HK-2 (cell line): ENCODE measurements around the gene DMRTA2.

Source experiments
- DNase-seq: peaks from one replicate; pipeline ENCODE4 v3.0.0-alpha.2; 2018; ENCODE audit not compliant: unreplicated experiment

DMRTA2 gene

DNA sequence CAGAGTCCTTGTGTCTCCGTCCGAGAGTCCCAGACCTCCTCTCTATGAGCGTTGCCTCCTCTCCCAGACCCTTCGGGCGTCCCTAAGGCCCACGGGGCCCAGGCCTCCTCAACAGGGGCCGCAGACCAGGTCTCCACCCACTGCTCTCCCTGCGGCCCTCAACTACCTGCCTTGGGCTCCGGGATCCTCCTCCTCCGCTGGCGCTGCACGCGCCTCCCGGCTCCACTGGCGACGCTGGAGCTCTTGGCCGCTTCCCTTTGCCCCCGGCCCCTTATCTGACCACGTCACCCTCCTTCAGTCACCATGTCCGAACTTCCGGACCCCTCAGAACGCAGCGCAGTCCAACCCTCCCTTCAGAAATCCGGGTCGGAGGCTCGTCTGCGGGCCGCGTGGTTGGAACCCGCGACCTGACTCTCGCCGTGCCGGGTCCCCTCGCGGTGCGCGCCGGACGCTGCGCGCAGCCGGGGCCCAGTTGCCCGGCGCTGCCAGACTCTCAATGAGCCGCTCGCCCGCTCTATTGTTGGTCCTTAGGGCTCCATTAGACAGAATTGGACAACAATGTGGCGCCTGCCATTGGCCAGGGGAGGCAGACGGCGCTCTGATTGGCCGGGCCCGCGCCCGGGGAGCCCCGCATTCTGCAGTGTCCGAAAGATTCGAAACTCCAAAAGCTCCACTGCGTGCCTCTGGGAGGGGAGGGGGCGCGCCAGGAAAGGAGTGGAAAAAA lies at the start of gene DMRTA2:
DMRTA2 (minus strand) TSS at position 498 of the 724 bp plus-strand sequence. CDS start 1,907 bp downstream, outside the sequence.
- DNase-seq, result no peak

DNA sequence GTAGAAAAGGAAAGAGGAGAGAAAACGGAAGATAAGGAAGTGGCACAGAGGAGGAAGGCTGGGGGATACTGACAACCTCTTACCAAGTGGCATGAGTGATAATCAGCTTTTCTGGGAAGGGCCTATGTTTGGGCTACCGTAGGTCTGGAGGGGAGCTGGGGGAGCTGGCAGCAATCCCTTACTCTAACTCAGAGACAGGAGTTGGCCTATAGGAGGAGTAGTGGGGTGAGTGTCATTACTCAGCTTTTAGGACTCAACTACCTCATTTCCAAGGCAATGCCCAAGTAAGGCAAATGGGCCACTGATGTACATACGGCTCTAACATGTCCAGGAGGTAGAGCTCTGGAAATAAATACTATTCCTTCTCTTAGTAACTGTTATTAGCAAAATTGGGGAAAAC lies 48.7 kb upstream of the DMRTA2 start:
- DNase-seq, result no peak

- DNase-seq, result no peak
Observed at GRCh38 chr1:50462964-50463363, 39.7 kb upstream of the DMRTA2 start.

- no peak for DNase-seq
Observed at GRCh38 chr1:50458507-50458906, 35.3 kb upstream of the DMRTA2 start.

DNA sequence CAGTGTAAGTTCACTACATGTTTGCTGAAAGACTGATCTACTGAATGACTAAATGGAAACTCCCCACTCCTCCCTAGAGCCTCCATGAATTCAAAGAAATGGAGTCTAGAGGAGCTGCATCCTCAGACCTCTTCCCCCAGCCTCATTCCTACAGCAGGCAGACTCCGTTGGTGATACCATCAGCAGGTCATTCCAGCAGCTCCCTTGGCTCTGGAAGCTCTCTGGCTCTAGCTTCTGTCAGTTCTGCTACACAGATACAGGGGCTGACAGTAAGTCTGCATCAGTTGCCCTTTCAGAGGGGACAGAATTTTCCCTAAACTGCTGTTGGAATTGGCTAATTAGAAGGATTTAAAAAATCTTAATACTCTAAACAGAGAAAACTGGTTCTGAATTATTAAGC lies 31.7 kb upstream of the DMRTA2 start:
- no peak for DNase-seq

DNA sequence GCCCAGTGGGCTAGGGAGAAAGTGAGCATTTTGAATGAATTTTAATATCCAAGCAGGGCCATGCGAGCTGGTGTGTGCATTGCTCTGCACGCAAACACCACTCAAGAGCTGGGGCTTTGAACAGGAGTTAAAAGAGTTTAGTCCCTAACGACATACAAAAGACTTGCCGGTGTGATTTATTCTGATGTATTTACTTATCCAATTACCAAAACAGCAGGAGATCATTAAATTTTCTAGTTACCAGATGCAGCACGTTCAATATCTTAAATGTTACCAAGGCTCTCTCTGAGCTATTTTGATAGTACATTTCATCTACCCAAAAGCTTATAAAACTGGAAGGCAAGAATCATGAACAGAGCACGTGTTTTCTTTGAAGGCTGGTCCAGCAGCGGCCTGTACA lies 30.0 kb upstream of the DMRTA2 start:
- DNase-seq, result no peak

GRCh38 chr1:50452700-50453099 lies 29.5 kb upstream of the DMRTA2 start:
- no peak for DNase-seq

- no peak for DNase-seq
Observed at GRCh38 chr1:50450861-50451653, 27.8 kb upstream of the DMRTA2 start.

DNA sequence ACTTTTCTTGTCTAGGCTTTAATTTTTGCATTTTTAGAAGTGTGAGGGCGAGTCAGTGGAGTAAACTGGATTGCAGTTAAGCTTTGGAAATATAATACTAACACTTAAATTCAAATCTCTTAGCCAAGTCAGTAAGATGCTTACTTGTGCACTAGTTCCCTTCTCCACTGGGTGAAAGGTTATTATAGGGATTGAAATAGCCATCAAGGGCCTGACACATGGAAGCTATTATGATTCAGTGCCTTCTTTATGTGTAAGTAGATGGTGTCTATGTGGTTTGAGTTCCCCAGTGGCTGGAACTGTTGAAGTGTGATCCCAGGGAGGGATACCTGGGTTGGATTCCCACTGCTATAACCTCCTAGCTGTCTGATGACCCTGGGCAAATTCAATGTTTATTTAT lies 24.7 kb upstream of the DMRTA2 start:
- no peak for DNase-seq

DNA sequence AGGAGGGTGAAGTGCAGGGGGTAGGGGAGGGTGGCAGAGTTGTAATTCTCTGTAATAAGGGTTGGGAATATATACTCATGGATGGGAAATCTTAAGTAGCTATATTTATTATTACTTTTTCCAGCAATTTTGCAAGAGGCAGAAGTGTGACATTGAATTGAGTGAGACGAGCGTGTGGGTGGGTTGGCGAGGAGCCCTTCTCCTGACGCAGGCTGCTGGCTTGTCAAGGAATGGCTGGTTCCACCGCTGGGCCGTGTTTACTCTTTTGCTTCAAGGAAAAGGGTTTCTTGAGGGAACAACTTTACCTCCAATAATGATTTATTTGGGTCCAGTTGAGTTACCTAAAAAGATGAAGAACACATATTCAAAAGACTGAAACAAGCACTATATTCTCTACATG lies 17.9 kb upstream of the DMRTA2 start:
- no peak for DNase-seq

- no peak for DNase-seq
Observed at GRCh38 chr1:50438945-50439344, 15.7 kb upstream of the DMRTA2 start.

- no peak for DNase-seq
Observed at GRCh38 chr1:50436489-50436888, 13.2 kb upstream of the DMRTA2 start.

DNA sequence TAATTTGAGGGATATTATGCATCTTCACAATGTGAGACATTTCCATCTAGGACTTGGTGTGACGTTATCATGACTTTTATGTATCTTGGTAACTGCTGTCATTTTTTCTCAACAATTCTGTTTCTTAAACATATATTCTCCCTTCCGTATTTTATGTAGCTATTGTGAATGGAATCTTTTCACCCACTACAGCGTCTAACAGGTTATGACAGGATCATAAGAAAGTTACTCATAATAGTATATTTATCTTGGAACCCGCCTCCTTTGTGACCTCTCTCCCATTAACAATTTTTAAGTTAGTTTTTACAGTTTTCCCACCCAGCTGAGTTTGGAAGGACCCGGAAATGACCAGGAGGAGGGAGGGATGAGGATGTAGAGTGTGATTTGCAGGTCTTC lies 6.8 kb upstream of the DMRTA2 start:
- no peak for DNase-seq

GRCh38 chr1:50427818-50428779 lies 4.9 kb upstream of the DMRTA2 start:
- no peak for DNase-seq

DNA sequence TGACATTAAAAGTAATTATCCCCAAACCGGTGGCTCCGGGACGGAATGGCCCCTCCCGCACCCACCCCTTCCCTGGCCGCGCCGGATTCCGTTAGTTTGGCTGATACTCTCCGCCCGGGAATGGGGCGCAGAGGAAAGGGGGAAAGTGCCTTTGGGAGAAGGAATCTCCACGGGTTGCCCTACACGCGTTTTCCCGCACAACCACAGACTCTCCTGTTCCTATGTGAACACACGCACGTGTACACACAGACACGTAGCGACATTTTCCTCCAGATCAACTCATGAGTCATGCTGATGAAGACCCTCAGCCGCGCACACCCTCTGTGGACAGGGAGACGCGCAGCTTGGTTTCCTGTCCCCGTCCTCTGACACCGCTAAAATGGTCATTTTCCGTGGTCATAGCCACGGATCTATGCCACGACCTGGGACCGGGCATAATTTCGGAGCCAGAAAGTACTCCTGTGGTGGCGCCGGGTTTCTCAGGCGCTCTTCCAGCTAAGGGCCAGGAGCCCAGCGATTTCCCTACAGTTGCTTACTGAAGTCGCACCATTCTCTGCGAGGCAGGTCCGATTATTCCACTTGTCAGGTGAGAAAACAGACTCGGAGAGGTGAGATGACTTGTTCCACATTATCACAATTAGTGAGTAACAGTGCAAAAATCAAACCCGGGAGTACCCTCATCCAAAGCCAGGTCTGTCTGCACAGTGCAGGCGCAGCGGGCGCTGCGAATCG lies 4.0 kb upstream of the DMRTA2 start:
- DNase-seq, result no peak

DNA sequence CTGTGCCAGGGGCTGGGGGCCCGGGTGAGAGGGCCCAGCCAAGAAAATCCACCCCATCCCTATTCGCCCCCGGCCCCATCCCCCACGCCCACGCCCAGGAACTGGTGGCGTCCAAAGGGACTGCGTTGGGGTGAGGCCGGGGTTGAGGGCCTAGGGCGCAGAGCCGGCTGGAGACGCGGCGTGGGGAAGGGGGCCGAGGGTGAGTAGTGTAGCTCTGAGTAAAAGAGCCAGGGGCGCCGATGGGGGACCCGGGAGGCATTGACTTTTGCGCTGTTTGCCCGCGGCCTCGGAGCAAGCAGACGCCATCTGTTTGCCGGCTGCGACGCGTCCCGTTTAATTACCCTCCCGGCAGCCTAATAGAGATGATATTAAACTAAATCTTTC lies 3.5 kb upstream of the DMRTA2 start:
- DNase-seq, result no peak

- DNase-seq, result no peak
Observed at GRCh38 chr1:50426108-50426700, 3.0 kb upstream of the DMRTA2 start.

- DNase-seq, result no peak
Observed at GRCh38 chr1:50425376-50426107, 2.3 kb upstream of the DMRTA2 start.

- no peak for DNase-seq
Observed at GRCh38 chr1:50424884-50425375, 1.7 kb upstream of the DMRTA2 start.
